ENCODE results near the gene RRBP1.

DNA sequence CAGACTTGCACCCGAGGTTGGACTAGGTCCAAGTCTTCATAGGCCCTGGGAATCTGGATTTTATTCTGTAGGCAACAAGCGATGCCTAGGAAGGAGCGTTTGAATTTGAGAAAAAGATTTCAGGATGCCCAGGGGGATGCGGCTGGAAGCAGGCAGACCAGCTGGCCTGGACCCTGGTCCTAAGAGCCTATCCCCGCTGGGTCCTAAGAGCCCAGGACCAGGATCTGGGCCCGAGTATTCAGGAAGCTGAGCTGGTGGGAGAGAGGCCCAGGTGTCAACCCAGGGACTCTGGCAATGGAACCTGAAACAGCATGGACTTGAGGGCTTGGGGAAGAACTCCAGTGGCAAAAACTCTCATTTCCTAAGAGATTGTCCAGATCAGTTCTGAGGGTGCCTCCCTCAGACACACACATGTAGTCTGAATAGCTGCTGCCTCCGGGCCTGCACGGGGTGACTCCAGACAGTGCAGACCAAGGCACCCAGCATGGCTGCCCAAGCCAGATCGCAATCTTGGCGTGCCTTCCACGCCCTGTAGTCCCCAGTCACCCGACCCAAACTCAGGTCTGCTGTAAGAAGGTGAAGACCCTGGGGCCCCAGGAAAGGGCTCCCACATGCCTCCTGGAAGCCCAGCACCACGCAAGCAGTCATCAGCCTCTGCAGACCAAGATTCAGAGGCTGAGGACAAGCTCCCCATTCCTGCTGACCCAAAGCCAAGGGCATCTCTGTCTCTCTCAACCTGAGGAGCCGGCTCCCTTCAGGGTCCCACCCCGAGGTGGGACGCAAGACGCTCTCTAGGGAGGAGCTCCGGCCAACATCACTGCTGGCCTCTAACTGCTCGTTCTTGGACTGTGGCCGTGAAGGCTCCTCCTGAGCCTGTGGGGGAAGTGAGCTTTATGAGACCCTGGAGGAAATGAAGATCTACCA lies 34.4 kb downstream of the RRBP1 start:
- TF ChIP-seq, protein P1, sequence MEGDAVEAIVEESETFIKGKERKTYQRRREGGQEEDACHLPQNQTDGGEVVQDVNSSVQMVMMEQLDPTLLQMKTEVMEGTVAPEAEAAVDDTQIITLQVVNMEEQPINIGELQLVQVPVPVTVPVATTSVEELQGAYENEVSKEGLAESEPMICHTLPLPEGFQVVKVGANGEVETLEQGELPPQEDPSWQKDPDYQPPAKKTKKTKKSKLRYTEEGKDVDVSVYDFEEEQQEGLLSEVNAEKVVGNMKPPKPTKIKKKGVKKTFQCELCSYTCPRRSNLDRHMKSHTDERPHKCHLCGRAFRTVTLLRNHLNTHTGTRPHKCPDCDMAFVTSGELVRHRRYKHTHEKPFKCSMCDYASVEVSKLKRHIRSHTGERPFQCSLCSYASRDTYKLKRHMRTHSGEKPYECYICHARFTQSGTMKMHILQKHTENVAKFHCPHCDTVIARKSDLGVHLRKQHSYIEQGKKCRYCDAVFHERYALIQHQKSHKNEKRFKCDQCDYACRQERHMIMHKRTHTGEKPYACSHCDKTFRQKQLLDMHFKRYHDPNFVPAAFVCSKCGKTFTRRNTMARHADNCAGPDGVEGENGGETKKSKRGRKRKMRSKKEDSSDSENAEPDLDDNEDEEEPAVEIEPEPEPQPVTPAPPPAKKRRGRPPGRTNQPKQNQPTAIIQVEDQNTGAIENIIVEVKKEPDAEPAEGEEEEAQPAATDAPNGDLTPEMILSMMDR (IDR thresholded peaks at IDR 0.05) = no peak
- TF ChIP-seq EP300 (IDR thresholded peaks at IDR 0.05) = no peak
- TF ChIP-seq POLR2A (IDR thresholded peaks at IDR 0.05) = no peak
